NCI-H774 (cell line): ENCODE measurements around the gene UBE3B.

Source experiments
- DNase-seq: peaks from one replicate; lab custom pipeline; 2025; lab: John Stamatoyannopoulos, UW

The UBE3B gene

DNA sequence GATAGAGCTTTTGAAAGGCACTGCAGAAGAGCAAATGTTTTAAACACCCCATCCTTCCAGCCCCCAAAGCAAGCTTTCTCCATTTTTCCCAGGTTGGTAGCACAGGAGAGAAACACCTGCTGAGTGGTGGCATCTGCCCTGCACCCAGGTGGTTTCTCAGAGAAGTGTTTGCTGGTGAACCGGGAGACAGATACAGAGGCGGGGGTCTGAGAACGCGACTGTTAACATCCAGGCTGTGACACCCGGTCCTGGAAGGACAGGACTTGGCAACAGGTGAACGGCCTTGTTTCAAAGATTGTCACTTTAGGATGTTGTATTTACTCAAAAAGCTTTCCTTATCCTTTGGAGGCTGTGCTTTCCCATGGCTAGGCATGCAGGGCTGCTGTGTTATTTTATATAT lies 77.3 kb downstream of the UBE3B start:
- no peak for DNase-seq

DNA sequence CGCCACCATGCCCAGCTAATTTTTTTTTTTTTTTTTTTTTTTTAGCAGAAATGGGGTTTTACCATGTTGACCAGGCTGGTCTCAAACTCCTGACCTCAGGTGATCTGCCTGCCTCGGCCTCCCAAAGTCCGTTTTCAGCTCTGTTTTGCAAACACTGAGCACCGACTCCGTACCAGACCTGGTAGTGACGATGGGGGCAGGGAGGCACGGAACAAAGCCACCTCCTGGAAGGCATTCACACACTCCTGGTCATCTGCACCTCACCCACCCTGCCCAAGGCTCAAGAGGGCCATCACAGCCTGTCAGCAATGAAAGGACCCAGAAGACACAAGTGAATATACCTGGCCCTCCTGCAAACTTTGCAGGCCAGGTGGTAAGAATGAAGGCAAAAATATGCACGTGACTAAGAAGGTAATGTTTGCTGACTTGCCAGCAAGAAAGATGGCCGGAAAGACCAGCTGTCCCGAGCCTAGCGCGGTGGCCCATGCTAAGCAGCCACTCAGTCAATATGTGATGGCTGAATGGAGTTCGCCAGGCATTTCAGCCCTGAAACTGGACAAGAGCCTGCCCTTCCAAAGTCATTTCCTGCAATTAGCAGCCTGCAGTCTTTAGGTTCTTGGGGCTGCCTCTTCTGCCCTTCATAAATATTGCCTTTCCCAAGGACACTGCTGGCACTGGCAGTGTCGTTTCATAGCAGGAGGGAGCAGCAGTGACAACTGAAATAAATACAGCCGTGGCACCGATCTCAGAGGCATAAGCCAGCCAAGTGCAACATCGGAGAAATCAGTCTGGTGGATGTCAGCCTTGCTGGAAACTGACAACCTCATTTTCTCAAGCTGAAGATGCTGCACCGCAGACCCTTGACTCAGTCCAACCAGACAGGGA lies 78.2 kb downstream of the UBE3B start:
- DNase-seq = no peak

DNA sequence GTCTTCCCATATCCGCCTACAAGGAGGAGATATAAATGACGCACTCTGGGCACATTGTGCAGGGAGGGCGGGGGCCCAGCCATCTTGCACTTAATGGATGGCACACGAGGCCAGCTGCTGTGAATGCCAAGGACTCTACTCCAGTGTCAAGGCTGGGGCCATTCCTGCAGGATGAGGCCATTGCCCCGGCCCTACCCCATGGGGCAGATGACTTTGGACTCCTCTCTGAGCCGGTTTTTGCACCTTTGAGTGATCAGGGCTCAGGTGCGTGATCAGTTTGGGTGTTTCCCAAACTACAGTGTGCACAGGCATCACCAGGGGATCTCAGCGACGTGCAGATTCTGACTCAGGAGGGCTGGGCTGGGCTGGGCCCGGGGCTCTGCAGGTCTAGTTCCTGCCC lies 79.8 kb downstream of the UBE3B start:
- DNase-seq = no peak

DNA sequence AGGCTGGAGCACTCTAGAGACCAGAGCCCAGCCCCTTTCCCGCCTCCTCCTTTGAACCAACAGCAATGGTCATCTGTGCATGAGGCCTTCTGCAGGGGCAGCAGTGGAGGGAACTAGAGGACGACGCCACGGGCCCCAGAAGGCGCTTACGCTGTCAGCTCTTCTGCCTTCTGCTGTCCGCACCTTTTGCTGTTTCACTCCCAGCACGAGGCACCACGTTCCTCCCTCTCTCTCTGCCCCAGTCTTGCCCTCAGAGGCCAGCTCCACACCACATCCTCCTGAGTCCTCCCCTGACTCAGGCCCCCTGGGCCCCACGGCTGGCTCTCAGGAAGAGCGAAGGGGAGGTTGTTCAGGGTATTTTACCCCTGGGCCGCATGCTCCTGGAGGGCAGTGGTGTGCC lies 80.4 kb downstream of the UBE3B start:
- no peak for DNase-seq

DNA sequence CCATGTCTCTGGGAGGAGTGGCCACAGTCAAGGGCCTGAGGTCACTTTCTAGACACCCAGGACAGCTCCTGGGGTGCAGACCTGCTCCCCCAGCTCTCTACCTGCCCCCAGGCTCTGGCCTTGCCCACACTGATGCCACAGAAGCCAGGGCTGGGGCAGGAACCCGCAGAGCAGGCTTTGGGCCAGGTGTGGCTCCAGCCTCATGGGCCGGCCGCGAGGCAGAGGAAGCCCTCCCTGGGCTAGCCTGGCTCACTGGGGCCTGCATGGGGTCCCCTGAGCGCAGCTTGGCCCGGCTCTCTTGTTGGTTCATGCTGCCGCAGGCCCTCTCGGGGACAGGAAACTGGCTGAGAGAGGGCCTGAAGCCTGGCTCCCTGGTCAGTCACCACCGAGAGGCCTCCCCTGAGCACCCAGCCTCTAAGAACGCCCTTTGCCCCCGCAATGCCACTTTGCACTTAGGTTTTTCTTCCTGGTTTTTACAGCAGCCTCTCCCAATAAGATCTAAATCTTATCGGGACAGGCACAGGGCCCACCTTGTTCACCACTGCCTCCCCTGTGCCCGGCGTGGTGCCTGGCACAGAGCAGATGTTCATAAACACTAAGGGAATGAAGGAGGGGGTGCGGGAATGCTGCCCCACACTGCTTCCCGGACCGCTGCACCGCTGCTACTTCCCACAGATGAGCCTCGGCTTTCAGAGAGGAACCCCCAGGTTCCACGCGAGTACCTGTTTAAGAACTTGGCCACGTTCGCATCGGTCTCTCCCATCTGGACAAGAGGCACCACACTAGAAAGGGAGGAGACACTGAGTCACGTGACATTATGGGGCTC lies 81.2 kb downstream of the UBE3B start:
- no peak for DNase-seq

DNA sequence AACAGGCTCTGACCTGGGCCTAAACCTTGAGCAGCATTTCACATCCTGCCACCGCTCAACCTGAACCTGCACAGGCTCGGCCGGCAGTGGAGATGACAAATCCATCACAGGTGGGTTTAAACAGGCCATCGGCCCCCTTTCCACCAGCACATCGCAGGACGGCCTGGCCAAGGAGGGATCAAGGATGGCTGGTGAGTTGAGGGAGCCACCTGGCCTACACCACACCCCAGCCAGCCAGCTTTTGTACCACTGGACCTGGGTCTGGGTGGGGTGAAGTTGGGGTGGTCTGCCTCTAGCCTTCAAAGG lies 81.7 kb downstream of the UBE3B start:
- DNase-seq = no peak

DNA sequence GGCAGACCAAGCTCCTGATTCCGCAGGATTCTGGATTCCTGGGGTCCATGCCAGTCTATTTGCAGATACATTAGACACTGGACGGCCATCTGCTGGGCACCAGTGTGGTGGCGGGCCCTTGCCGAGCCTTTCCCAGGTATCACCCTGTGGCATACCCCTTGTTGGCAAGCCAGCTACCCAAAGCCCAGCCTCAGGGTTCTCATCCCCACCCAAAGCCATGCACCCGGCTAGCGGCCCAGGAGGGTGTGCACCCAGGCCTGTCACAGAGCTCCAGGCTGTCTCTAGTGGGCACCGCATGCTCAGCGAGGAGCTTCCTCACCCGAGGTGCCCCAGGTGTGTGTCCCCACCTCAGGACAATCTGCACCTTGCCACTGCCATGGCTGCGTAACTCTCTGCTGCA lies 82.2 kb downstream of the UBE3B start:
- DNase-seq = no peak

DNA sequence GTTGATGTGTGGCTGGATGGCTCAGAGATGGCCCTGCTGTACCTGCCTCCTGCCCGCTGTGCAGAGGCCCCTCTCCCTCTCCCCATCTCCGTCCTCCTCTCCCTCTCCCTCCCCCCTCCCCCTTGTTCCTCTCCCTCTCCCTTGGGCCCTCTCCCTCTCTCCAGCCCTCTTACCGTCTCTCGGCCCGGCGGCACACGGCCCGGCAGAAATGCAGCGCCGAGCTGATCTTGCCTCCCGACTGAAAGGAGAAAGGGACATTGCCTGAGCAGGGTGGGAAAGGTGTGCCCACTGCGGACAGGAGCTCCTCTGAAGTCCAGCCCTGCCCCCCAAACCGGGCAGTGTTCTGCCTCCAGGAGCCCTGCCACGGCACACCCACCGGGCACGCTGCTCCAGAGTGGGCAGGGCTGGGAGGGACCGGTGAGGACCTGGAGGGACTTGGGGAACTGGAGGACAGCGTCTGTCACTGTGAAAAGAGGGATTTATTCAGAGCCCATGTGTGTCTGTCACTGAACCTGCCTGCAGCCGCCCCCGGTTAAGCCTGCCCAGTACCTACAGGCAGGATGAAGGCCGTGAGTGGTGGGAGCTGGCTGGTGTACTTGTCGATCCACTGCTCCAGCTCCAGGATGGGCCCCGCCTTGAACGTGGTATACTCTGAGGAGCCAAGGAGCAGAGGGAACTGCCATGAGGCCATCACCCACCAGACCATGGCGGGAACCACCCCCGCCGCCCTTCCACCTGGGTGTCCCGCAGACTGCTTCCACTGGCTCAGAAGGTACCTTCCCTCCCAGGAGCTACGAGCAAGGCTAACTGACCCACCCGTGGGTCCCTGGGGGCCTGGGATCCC lies 83.7 kb downstream of the UBE3B start:
- no peak for DNase-seq

DNA sequence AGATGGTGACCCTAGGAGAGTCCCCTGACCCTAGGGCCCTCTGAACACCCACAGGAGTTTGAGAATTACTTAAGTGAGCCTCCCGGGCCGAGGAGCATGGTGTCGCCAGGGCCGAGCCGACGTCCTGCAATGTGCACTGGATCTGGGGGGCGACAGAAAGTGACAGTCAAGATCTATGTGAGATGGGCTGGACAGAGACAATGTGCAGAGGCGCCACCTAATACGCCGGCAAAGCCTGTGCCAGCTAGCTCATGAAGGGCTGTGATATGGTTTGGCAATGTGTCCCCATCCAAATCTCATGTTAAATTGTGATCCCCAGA lies 84.2 kb downstream of the UBE3B start:
- no peak for DNase-seq

DNA sequence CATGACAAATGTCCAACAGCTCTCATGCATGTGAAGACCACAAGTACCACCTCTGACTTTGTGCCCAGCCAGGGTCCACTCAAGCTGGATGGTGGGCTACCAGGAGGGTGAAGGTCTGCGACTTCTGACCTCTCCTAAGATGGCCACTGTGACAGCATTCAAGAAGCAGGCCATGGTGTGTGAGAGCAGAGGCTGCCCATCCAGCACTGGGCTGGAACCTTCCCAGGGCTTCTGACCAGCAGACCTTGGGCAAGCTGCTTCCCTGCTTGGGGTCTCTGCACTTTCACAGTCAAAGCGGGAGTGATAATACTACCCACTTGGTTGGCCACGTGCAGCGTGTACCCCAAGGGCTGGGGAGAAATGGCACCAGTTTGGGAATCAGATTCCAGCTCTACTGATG lies 85.4 kb downstream of the UBE3B start:
- no peak for DNase-seq

DNA sequence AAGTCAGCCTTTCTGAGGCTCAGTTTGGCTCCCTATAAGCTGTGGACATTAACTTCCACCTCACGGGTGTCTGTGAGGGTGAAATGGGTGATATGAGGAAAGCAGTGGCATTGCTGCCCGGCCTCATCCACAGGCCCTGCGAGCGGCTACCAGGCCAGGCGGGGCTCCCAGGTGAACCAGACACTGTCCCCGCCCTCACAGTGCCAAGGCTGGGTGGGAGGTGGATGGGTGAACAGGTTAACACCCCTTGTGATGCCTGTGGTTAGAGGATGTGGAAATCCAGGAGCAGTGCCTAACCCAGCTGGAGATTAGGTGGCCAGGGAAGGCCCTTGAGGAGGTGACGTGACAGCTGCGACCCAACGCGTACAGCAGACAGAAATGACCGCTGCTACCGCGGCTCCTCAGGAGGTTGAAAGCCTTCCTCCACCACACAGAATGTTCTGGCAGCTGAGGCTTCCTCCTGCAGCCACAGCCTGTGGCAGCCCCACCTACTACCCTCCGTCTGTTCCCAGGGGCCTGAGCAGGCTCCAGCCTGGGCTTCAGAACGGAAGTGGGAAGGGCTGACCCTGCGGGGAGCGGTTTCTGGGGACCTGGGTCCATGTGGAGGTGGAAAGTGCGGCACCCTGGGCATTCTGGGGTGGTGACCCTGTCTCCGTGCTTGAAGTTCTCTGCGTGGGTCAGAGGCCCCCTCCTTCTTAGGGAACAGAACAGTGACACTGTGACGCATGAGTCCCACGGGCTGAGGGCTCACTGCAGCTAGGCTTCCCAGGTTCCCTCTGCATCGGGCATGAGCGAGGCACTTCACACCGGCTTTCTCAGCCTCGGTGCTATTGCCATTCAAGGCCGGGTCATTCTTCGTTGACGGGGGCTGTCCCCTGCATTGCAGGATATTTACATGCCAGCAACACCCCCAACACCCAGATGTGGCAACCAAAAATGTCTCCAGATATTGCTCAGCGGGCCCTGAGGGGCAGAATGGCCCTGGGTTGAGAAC lies 86.2 kb downstream of the UBE3B start:
- no peak for DNase-seq

DNA sequence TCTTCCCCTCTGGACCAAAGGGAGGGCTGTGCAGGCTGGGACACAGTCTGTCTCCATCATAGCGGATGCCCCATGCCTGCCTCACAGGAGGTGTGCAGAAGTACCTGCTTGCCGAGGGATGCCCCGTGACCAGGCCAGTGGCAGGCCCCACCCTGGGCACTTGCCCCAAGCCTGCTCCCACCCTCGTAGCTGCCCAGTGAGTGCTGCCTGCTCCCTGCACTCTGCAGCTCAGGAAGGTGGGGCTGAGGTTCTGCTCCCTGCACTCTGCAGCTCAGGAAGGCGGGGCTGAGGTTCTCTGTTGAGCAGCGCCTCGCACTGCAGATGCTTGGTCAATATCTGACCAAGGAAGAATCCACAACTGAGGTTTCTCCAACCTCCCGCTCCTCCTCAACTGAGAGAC lies 89.0 kb downstream of the UBE3B start:
- DNase-seq = no peak

DNA sequence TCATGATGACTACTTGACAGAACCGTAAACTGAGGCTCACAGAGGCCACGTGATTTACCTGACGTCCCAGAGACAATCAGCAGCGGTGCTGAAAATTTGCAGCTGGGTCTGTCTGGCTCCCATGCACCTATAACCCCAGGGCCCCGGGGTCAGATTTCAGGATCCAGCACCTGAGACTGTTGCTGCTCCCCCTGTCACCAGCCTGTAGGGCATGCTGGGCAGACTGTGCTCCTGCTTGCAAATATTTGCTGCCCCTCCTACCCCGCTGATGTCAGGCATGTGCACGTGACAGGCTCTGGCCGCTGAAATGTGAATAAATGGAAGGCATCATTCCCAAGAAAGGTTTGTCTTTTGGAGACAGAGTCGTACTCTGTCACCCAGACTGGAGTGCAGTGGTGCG lies 89.9 kb downstream of the UBE3B start:
- no peak for DNase-seq

DNA sequence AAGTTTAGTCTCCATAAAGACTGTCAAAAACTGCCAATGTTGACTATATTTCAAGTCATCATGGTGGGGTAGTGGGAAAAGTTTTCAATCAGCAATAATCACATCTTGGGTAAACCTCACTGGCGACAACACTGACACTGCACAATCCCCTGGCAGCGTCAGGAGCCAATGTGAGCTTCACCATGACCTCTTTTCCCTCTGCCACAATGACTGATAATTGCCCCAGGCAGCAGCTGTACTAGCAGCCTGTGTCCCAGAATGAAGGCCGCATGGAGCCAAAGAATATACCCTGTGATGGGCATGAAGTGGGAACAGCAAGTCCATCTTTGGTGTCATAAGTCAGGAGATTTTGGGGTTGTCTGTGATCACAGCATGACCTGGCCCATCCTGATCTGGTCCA lies 90.5 kb downstream of the UBE3B start:
- DNase-seq = no peak

DNA sequence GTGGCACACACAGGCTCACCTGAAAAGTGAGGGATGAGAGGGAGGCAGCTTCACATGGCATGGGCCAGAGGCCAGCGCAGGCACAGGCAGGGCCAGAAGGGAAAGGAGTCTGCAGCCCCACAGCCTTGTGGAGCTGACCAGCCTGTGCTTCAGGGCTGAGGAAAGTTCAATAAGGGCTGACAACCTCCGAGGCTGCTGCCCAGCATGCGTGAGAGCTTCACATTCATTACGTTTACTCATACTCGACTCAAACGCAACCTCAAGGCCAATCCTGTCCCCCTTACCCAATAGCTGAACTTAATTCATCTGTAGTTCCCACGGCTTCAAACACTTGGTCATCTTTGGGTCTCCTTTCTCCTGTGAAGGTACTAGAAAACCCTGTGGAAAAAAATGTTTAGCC lies 91.1 kb downstream of the UBE3B start:
- DNase-seq = no peak

DNA sequence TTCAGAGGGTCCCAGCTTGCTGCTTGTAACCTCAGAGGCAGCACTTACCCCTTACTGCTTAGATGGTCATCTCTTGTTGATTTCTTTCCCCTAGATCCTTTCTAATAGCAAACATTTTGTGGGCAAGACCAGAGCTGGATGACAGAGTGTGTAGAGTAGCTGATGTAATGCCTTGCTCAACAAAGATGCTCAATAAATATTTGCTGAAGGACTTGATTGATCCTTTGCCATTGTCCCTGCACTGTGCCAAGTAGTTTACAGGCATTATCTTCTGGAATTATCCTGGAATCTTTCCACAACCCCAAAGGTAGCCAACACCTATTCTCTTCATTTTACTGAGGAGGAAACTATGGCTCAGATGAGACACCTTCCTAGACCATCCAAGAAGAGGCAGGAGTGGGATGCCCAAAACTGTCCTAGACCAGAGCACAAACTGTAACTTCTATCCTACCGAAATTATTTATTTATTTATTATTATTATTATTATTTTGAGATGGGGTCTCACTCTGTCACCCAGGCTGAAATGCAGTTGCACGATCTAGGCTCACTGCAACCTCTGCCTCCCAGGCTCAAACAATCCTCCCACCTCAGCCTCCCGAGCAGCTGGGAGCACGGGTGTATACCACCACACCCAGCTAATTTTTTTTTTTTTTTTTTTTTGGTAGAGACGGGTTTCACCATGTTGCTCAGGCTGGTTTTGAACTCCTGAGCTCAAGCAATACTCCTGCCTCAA lies 94.5 kb downstream of the UBE3B start:
- DNase-seq = no peak

DNA sequence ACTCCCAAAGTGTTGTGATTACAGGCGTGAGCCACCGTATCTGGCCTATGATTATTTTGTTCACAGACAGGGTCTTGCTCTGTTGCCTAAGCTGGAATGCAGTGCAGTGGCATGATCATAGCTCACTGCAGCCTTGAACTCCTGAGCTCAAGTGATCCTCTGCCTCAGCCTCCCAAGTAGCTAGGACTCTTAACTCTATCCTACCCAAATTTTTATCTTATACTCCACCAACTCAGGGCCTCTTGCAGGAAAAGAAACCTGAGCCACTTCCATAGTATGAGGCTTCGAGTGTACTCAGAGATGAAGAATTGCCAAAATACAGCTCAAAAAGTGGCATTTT lies 95.0 kb downstream of the UBE3B start:
- DNase-seq = no peak

DNA sequence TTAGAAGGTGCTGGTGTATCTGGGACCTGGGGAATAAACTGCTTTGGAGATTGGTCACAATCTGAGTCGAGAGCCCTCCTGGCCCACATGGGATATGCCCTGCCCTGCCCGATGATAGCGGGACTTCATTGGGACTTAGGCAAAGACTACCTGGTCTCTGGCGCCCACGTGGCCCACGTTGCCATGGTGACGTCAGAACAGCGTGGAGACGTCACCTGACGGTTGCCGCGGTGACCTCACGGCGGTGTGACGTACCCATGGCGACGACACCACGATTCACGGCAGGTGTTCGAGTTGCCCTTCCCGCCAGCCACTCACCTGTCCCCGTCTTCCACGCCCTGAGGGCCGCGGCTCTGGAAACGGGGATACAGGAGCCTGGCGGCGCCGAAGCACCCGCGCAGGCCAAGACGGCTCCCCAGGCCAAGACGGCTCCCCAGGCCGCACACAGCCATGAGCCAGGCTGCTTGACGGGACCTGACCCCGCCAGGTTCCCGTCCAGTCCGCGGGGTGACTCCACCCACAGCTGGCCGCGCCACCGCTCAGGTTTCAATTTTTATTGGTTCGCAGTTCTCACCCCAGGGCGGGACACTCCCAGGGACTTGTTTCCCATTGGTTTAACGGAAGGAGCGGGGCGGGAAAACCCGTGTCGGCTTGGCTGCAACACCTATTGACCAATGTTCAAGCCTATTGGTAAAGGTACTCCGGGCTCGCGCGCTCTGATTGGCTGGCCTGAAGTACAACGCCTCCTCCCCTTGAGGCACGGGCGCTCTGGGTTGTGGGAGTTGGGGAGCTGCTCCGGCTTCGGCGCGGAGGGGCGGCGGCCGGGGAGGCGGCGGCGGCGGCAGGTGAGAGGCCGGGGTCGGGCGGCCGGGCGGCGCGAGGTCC lies 95.8 kb downstream of the UBE3B start, which contains the start of the genes MMAB and MVK:
Gene MMAB, minus strand, starts transcription at position 476 of the 885 bp plus-strand sequence. Its CDS starts 24 bp downstream, at position 452.
Gene MVK, plus strand, starts transcription at position 766 of the 885 bp plus-strand sequence. CDS start 1,029 bp downstream, outside the sequence.
- peak; percentile 100 for DNase-seq

DNA sequence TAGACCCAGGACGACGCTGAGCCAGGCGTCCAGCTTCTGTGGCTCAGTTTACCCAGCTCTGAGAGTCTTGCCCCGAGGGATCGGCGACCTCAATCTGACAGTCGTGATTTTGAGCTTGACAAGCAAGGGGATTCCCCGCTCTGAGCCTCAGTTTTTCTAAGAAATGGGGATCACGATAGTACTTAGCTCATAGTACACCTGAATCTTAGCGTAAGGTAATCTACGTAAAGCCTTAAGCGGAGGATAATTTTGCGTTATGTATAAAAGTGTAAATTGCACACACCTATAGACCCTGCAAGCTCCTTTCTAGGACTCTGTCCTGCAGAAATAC lies 96.4 kb downstream of the UBE3B start:
- DNase-seq = no peak

DNA sequence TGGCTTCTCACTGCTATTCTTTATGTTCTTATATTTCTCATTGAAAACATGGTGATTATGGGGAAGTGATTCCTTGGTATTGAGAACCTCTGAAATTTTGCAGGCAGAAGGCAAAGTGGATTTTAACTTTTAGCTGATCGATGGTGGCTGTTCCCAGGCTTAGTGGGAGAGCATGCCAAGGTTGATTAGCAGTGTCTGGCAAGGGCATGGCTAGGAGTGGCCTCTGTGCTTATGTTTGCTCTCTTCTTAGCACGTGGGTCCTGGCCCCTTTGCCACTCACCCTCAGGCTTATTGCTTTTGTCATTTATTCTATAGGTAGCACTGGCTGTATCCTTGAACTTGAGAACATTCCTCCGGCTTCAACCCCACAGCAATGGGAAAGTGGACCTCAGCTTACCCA lies 98.2 kb downstream of the UBE3B start:
- no peak for DNase-seq
